GM19238 (cell line): ENCODE results near the gene GNG3.
"Not testable (repeated sequence)": the region's sequence is repeated elsewhere in the genome, so short reads cannot be mapped to it uniquely, and the experiment has no call there.

Experiments used
- DNase-seq: peaks from one replicate; pipeline ENCODE4 v3.0.0; 2011; ENCODE audit warnings: low spot score; ENCODE audit not compliant: insufficient read length

The GNG3 gene

DNA sequence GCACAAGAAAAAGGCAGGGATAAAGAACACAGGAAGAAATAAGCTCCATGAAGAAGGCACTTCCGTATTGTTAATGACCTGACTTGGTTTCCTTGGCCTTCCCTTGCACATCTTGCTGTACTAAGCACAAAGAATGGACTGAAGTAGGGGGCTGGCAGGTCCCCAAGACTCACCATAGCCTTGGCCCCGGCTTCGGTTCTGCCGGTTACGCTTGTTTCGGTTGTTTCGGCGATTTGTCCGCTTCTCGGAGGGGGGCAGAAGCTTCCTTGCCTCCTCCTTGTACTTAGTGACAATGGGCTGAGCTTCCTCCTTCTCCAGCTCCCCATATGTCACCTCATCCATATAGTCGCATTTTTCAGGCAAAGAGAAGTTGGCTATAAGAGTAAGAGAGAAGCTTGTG lies 9.3 kb downstream of the GNG3 start:
- no peak for DNase-seq

DNA sequence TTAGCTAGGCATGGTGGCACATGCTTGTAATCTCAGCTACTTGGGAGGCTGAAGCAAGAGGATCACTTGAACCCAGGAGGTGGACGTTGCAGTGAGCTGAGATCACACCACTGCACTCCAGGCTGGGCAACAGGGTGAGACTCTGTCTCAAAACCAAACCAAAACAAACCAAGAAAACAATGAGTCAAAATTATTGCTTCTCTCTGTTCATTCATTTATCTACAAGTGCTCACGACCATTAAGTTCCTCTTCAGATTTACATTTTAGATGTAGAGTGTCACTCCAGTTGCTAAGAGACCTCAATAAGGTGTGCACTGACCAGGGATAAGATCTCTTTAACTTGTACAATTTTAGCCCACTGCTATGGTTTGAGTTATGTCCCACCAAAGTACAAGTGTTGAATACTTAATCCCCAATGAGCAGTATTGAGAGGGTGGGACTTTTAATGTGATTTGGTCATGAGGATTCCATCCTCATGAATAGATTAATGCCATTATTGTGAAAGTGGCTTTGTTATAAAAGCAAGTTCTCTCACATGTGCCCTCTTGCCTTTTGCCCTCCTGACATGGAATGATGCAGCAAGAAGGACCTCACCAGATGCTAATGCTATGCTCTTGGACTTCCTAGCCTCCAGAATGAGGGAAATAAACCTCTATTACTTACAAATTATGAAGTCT lies 12.0 kb downstream of the GNG3 start:
- DNase-seq, result no peak

DNA sequence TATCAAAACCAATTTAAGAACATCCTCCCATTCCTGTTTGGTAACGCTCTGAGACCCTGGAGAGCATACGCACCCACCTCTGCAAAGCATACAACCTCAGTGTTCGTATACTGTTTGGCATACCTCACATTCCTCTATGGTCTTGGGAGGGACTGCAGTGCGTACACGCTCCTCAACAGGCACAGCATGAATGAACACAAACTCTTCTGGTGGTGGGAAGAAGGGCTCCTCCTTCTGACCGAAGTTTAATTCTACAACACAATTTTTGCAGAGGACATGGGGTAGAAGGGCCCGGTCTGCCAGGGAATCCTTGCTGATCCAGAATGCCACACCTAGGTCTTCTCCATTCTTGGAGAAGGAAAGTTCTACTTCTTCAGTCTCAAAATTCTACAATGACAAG lies 14.5 kb downstream of the GNG3 start:
- DNase-seq, result no peak

DNA sequence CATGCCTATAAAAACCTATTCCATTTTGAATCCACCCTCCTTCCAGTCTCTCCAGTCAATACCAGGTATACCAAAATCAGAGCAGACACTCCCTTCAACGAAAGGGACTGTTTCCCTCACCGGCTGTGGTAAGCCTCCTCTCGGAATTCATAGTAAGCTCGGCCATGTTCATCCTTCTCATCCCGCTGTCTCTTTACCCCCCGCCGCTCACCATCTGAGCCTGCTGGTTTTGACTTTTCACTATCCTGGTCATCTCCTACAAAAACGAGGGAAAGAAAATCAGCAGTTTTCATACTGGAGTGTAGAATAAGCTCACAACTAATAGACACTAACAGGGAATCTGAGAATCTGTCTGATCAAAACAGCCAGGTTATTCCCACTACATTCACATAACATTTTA lies 16.7 kb downstream of the GNG3 start:
- DNase-seq, result no peak

DNA sequence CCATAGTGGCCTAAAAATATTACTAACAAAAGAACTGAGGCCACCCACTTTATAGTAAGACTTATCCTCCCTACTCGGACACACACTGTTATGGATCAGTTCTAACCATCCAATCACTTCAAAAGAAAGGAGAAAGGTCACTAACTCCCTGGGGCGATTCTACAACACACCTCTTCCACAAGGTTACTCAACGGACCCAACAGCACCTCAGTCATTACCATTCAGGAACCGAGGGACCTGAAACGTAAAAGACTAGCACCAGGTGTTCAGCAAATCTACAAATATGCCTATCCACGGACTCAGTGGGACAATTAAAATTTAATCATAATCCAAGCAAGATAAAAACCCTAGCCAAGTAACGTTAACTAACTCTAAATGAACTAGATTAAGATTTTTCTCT lies 18.2 kb downstream of the GNG3 start:
- DNase-seq, result no peak

DNA sequence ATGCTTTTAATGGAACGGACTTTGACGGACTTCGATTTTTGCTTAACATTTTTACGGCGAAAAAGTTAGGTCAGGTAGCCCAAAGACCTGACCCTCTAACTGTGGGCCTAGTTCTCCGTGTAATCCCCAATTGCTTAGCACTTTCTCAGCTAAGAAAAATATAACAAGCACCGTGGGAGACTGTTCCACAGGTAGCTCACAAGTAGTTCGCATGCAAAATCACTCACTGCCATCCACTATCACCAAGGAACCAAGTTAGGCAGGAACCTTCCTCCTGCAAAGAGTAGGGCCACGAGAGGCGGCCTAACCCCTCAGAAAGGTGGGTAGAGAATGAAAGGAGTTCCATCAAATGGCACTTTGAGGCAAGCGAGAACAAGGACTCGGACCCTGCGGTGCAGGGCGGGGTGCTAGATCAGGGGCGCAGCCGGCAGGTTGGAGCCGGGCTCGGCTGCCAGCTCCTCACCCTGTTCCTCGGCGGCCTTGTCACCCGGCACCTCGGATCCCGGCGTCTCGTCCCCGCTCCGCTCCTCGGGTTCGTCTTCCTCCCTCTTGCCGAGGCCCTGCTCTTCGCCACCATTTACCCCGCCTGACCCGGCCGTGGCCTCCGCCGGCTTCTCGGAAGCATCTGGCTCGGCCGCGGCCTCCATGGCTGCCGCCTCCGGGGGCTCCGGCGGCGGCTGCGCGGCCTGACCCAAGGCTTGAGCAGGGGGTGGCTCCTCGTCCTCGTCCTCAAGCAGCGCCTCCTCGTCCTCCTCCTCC lies 18.9 kb downstream of the GNG3 start:
- no peak for DNase-seq

DNA sequence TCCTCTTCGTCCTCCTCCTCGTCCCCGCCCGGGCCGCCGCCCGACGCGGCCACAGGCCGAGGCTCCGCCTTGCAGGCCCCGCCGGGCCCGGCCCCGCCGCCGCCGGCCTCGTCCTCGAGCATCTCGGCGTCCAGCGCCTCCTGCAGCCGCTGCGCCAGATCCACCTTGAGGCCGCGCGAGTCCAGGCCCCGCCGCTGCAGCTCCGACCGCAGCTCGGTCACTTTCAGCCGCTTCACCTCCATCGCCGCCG lies 19.4 kb downstream of the GNG3 start:
- no peak for DNase-seq

DNA sequence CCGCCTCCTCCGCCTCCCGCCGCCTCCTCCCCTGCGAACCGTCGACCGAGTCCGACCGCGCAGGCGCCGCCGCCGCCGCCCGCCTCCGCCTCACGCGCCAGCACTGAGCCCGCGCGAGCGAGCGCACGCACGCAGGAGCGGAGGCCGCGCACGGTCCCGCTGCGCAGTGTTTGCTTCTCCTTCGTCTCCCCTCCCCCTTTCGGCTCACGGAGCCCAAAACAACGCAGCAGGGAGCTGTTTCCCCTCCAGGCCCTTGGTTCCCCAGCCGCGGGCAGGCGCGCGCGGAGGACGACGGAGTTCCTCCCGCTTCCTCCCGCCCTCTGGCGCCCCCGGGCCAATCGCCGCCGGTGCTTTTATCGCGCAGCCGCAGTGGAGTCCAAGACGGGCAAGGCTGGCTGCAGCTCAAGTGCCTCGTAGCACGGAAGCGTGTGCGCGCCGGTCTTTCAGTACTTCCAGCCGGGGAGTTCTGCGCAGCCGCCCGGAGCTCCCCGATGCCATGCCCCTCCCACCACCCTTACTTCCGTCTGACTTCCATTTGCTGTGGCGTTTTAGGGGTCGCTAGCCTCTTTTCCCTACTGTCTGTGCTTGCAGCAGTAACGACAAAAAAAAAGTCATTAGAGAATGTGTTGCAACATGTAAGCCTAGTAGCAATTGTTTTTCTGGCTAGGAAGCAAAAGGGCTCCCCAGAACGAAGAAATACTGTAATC lies 19.8 kb downstream of the GNG3 start, which contains the start of gene HNRNPUL2:
TSS of gene HNRNPUL2 (minus strand) at position 293 of the 707 bp plus-strand sequence. CDS start 301 bp downstream, outside the sequence.
- DNase-seq, result peak; percentile 95

DNA sequence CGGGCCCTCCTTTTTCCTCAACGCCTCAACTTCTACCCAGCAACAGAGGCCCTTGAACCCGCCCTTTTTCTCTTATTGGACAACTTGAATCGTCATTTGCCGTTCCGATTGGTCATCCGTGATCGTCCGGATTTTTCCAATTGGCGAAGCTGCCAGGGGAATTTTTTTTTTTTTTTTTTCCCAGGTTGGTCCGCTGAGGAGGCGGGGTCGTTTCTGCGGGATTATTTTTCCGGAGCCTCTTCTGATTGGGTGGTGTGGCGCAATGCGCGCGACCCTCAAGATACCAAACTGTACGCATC lies 20.3 kb downstream of the GNG3 start:
- peak; percentile 55 for DNase-seq

DNA sequence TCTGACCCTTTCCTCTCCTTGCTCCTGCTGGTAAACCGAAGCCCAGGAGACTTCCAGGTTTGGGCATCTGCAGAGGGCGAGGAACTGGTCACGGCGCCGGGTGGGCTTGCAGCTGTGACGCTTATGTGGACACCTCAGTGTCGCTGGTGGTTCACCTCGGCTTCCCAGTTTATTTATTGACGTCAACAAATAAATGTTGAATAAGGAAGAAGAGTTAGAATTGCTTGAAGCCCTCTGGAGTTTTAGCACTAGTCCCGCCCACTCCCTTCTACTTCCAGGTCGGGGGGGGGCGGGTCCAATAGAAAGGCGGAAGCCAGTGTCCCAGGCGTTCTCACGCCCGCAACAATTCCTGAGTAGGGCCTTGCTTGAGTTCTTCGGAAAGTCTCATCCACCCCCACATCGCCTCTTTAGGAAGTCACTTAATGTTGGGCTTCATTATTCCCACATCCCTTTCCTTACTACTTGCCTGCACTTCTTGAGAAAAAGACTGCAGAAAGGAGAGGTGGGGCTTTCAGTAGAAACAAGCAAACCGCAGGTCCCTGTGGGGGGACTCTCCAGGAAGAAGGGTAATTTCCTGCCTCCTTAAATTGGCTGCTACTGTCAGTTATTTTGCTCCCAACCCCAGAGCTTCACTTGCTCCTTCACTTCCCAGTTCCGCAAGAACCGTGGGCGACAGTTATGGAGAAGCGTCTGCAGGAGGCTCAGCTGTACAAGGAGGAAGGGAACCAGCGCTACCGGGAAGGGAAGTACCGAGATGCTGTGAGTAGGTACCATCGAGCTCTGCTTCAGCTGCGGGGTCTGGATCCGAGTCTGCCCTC lies 20.9 kb downstream of the GNG3 start, which contains the start of gene TTC9C:
TSS of gene TTC9C (plus strand) at position 316 of the 818 bp plus-strand sequence. CDS start at position 679, 363 bp downstream.
- peak; percentile 53 for DNase-seq

DNA sequence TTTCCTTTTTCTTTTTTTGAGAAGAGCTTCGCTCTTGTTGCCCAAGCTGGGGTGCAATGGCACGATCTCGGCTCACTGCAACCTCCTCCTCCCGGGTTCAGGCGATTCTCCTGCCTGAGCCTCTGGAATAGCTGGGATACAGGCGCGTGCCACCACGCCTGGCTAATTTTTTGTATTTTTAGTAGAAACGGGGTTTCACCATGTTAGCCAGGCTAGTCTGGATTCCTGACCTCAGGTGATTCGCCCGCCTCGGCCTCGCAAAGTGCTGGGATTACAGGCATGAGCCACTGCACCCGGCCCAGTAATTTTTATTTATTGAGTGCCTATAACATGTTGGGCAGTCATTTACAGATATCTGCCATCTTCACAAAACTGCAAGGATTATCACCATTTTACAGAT lies 22.6 kb downstream of the GNG3 start:
- DNase-seq, result not testable (repeated sequence)

DNA sequence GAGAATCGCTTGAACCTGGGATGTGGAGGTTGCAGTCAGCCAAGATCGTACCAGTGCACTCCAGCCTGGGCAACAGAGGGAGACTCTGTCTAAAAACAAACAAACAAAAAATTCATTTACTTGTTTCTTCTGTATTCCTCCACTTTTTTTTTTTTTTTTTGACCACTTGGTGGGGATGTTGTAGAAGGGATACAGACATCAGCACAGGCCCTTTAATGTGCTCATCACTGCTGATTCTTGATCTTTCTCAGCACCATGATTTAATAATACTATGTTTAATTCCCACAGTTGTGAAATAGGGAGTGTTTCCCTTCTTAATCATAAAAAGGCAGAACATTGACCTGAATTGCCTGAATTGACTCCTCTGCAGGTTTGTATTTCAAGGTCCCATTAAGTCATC lies 25.4 kb downstream of the GNG3 start:
- no peak for DNase-seq

DNA sequence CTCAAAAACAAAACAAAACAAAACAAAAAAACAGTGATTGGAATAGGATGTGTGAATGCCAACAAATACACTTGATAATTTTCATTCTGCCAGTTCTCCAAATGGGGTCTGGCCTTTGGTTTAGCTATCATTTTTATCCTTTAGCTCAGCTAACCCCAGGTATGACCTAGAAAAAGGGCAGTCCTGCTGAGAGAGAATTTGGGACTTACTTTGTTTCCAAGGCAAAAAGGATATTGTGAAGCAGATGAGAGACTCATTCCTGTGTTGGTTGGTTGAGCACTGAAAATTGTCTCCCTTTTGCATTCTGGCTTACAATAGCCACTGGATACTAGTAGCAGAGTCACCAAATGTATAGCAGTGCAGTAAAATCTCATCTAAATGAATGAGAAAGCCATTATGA lies 29.7 kb downstream of the GNG3 start:
- DNase-seq, result no peak

DNA sequence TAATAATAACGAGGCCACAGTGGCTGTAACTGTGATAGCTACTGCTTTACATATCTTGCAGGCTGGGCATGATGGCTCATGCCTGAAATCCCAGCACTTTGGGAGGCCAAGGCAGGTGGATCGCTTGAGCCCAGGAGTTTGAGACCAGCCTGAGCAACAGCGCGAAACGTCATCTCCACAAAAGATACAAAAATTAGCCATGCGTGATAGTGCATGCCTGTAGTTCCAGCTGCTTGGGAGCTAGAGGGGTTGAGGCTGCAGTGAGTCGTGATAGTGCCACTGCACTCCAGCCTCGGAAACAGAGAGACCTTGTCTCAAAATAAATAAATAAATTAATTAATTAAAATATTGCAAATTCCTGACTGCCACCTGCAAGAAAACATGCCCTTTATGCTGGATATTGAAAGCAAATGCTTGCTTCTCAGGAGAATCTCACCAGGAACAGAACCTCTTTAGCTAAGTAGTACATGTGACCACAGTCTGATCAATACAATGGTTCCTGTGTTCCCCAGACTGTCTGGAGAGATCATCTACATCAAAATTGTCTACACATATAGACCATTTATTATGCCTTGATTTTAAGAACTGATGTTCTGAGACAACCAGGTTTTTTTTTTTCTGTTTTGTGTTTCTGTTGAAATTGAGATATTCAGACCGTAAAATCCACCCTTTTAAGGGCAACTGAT lies 40.1 kb downstream of the GNG3 start:
- no peak for DNase-seq

DNA sequence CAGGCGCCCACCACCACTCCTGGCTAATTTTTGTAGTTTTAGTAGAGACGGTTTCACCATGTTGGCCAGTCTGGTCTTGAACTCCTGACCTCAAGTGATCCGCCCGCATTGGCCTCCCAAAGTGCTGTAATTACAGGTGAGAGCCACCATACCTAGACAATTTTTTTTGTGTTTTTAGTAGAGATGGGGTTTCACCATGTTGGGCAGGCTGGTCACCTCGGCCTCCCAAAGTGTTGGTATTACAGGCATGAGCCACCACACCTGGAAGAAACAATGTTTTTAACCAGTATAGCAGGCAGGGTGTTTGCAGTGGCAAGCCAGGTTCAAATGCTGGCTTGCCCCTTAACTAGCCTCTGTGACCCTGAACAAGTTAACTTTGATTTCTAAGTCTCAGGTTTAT lies 42.5 kb downstream of the GNG3 start:
- not testable (repeated sequence) for DNase-seq

DNA sequence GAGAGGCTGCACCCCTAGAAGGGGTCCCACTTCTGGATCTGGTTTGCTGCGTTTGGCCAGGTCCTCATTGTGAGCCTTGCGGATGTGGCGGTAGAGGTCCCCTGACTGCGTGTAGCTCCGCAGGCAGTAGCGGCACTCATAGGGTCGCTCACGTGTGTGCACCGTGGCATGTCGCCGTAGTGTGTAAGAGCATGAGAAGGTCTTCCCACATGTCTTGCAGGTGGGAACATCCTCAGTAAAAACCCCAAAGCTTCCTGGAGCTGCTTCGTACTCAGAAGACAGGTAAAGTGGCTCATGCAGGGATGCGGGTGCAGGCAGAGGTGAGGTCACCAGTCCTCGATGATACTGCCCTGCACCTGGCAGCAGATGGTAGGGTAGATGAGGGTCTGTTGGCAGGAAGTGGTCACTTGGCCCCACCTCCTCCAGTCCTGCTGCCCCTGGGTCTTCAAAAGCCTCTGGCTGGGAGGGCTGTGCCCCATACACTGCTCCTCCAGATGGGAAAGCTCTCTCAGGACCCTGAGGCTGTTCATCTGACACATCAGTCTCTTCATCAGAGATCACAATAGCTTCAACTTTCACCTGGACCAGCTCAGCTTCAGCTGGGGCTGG lies 44.8 kb downstream of the GNG3 start:
- no peak for DNase-seq

DNA sequence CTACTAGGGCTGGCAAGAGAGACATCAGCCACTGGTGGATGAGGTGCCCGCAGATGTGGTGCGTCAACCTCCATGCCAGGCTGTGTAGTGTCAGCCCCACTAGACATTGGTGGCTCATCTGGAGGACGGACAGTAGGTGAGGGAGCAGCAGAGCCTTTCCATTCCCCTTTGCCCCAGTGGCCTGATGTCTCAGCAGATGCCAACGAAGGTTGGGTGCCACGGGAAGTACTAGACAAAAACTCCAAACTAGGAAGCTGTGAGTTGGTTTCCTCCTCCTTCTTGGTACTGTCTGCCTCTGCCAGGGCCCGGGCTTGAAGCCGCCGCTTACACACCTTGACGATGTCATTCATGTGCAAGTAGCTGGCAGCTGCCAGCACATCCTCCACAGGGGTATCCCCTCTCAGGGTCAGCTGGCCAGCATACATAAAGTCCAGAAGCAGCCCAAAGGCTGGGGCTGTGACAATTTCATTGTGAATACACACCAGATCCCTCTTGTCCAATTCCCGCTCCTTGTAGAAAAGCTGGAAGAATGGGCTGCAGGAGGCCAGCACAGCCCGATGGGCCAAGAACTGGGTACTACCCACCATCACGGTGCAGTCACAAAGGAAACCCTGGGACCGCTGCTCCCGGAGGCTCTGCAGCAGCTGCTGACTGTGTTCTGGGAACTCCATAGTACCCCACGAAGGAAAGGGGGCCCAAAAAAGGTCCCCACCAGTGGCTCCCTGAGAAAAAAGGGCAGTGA lies 45.7 kb downstream of the GNG3 start:
- no peak for DNase-seq

DNA sequence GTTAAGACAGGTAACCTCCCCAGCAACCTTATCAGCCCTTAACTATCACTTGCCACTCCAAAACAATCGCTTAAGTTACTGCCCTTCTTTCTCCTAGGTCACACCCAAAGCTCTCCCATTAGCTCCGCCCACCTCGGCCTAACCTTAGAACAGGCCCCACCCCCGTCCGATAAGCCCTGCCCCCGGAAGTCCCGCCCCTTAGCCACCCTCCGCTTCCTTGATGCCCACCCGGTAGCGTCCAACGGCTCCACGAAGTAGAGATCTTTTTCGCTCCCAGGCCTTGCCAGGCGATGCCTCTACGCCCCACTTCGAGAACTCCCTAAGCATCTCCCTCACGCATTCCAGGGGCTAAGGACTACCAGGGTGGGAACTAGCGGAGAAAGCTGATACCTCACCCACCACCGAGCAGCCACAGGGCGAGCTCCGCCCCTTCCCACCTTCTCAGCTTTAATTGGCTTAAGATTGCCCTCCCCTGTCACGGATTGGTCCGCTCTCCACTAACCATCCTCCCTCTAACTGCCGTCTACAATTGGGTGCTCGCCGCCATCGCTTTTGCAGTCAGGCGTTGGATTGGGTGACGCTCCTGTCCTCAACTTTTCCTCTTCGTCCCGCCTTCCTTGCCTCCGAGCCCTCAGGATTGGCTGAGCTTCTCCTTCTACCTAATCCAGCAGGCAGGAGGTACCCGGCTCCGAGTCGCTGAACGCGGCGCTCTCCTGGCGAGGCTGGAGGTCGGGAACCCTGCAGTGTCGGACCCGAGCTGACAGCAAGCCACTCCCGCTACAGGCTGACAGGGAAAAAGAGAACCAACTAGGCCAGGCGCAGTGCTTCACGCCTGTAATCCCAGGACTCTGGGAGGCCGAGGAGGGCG lies 46.5 kb downstream of the GNG3 start, which contains the start of gene ZBTB3:
TSS of gene ZBTB3 (minus strand) at position 425 of the 868 bp plus-strand sequence. CDS start 496 bp downstream, outside the sequence.
- DNase-seq, result peak; percentile 90

DNA sequence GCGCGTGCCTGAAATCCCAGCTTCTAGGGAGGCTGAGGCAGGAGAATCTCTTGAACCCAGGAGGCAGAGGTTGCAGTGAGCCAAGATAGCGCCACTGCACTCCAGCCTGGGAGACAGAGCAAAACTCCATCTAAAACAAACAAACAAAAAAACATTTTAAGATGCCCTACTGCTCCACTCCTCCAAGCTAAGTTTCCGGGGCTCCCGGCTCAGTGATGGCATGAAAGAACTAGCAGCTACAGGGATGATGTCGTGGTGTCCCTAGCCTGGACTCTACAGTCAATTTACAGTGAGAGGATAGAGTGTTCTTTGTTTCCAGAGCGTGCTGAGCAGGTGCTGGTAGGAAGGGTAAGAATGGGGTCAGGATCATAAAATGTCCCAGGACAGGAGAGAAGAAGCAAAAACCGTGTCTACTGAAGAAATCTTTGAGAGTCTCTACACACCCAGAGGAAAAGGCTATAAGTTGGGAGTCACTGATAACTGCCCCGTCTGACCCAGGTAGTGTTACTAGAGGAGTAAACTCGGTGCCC lies 47.7 kb downstream of the GNG3 start:
- no peak for DNase-seq
